GM18499 (cell line): ENCODE data around the gene PRDM5.

ENCODE experiments used
- ATAC-seq: cut with Tn5 transposase; IDR thresholded peaks from one replicate; pipeline ENCODE4 v1.9.1; 2021; ENCODE audit warnings: moderate number of reproducible peaks; ENCODE audit not compliant: insufficient read depth, unreplicated experiment

The PRDM5 gene

GRCh38 chr4:120861852-120862251, 60.7 kb downstream of the PRDM5 start:
- no peak for ATAC-seq

- ATAC-seq = no peak
Measured at GRCh38 chr4:120858776-120859175, 63.8 kb downstream of the PRDM5 start.

GRCh38 chr4:120857312-120857711, 65.2 kb downstream of the PRDM5 start:
- no peak for ATAC-seq

- no peak for ATAC-seq
Measured at GRCh38 chr4:120856294-120856693, 66.2 kb downstream of the PRDM5 start.

- peak; percentile 92 for ATAC-seq
Measured at GRCh38 chr4:120855307-120856001, 67.1 kb downstream of the PRDM5 start.

- ATAC-seq = no peak
Measured at GRCh38 chr4:120853161-120853935, 69.2 kb downstream of the PRDM5 start.

- ATAC-seq = no peak
Measured at GRCh38 chr4:120850018-120850599, 72.4 kb downstream of the PRDM5 start.

- no peak for ATAC-seq
Measured at GRCh38 chr4:120847019-120847582, 75.4 kb downstream of the PRDM5 start.

- peak; percentile 95 for ATAC-seq
Measured at GRCh38 chr4:120844528-120844921, 78.0 kb downstream of the PRDM5 start.

- no peak for ATAC-seq
Measured at GRCh38 chr4:120843849-120844527, 78.5 kb downstream of the PRDM5 start.

GRCh38 chr4:120842031-120842430, 80.5 kb downstream of the PRDM5 start:
- no peak for ATAC-seq

- ATAC-seq = no peak
Measured at GRCh38 chr4:120841580-120841979, 80.9 kb downstream of the PRDM5 start.

- no peak for ATAC-seq
Measured at GRCh38 chr4:120839974-120840751, 82.4 kb downstream of the PRDM5 start.

GRCh38 chr4:120839334-120839973, 83.1 kb downstream of the PRDM5 start:
- ATAC-seq = no peak

- no peak for ATAC-seq
Measured at GRCh38 chr4:120838784-120839183, 83.7 kb downstream of the PRDM5 start.

GRCh38 chr4:120837656-120838055, 84.9 kb downstream of the PRDM5 start:
- ATAC-seq = no peak

- no peak for ATAC-seq
Measured at GRCh38 chr4:120835342-120835741, 87.2 kb downstream of the PRDM5 start.

- no peak for ATAC-seq
Measured at GRCh38 chr4:120830204-120830603, 92.3 kb downstream of the PRDM5 start.

GRCh38 chr4:120829113-120829831, 93.3 kb downstream of the PRDM5 start:
- no peak for ATAC-seq
